NOMO-1 (cell line): ENCODE measurements around the gene KRT26.
"Not testable (repeated sequence)": the region's sequence is repeated elsewhere in the genome, so short reads cannot be mapped to it uniquely, and the experiment has no call there.

Source experiments
- DNase-seq, 2 experiments: peaks; one replicate each; lab custom pipeline; 2025; ENCODE audit not compliant: unreplicated experiment in 2 of 2; lab: John Stamatoyannopoulos, UW

Gene KRT26, protein sequence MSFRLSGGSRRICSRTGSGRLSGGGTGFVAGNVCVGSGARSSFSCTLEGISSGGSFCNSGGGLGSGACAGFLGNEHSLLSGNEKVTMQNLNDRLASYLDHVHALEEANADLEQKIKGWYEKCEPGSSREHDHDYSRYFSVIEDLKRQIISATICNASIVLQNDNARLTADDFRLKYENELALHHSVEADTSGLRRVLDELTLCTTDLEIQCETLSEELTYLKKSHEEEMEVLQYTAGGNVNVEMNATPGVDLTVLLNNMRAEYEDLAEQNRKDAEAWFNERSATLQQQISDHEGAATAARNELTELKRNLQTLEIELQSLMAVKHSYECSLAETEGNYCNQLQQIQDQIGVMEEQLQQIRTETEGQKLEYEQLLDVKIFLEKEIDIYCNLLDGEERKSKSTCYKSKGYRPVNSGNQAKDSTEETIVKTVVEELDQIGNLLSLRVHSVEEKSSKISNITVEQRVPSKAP

DNA sequence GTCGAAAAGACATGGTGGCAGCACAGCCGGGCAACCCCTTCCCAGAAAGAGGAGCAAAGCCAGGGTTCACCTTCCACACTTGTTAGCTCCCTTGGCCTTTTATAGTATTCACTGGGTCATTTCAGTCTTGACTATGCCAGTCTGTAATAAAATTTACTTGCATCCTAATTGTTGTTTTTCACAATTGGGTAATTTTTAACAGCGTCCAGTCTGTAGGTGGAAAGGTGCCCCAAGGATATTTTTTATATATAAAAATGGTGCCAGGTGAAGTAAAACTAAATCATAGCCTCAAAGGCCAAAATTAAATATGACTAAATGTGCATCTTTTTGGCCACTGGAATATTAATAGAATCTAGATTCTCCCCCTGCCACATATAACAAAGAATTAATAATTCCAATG is at the start of gene KRT26:
Gene KRT26, minus strand, starts transcription at position 101 of the 400 bp plus-strand sequence. Its CDS starts 88 bp downstream, at position 13.
- DNase-seq, result no peak

DNA sequence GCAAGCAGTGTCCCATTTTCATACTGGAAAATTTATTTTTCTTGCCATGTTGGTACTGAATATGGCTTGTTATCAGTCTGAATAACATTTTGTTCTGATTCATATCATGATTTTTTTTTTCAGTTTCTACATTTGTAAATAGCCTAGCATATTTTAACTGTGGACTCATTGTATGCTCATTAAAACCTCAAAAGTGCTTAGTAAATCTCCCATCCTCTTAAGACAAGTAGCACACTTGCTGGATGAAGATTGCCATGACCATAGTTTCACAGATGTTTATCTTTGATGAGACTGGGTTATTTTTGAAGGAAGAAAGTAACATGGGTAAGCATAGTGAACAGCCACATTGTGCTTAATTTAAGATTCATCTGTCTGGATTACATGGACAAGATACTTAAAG is 49.5 kb upstream of the KRT26 start:
- no peak for DNase-seq

GRCh38 chr17:40820228-40820838 is 48.3 kb upstream of the KRT26 start:
- DNase-seq, result peak in 1 of 2 experiments; percentile 33

DNA sequence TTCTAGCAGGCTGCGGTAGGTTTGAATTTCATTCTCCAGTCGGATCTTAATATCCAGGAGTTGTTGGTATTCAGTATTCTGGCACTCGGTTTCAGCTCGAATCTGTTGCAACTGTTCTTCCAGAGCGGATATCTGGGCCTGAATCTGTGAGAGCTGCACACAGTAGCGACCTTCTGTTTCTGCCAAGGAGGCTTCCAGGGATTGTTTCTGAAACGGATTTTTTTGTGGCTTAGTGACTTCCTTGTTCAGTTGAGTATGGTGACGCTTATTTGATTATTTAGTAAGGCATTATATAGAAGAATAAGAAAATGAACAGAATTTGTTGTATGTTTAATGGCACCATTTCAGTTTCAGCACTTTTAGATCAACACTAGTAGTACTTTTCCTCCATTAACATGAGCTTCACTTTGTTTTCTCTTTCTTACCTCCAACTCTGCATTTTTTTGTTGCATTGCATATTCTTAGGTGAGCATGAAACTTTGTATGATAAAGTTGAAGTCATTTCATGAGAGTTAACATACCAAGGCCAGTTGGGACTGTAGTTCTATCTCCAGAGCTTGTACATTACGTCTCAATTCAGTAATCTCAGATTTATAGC is 47.6 kb upstream of the KRT26 start:
- DNase-seq, result no peak

- peak; percentile 74 to 86 for DNase-seq
Observed at GRCh38 chr17:40818733-40819527, 46.9 kb upstream of the KRT26 start.

GRCh38 chr17:40818343-40818732 is 46.3 kb upstream of the KRT26 start:
- DNase-seq, result no peak

GRCh38 chr17:40817103-40817682 is 45.2 kb upstream of the KRT26 start:
- no peak for DNase-seq

- DNase-seq, result no peak
Observed at GRCh38 chr17:40816569-40816968, 44.6 kb upstream of the KRT26 start.

GRCh38 chr17:40815381-40815780 is 43.4 kb upstream of the KRT26 start:
- no peak for DNase-seq

DNA sequence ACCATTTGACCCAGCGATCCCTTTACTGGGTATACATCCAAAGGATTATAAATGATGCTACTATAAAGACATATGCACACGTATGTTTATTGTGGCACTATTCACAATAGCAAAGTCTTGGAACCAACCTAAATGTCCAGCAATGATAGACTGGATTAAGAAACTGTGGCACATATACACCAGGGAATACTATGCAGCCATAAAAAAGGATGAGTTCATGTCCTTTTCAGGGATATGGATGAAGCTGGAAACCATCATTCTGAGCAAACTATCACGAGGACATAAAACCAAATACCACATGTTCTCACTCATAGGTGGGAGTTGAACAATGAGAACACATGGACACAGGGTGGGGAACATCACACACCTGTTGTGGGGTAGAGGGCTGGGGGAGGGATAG is 42.7 kb upstream of the KRT26 start:
- DNase-seq, result not testable (repeated sequence)

GRCh38 chr17:40813804-40814203 is 41.8 kb upstream of the KRT26 start:
- no peak for DNase-seq

DNA sequence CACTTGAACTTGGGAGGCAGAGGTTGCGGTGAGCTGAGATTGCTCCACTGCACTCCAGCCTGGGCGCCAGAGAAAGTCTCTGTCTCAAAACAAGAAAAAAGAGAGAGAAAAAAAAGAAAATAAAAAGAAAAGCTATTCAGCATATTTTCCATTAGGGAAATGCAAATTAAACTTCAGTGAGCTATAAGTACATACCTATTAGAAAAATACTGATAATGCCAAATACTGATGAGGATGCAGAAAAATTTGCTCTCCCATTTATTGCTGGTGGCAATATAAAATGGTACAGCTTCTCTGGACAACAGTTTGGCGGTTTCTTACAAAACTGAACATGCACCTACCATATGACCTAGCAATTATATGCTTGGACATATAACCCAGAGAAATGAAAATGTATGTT is 40.6 kb upstream of the KRT26 start:
- no peak for DNase-seq

DNA sequence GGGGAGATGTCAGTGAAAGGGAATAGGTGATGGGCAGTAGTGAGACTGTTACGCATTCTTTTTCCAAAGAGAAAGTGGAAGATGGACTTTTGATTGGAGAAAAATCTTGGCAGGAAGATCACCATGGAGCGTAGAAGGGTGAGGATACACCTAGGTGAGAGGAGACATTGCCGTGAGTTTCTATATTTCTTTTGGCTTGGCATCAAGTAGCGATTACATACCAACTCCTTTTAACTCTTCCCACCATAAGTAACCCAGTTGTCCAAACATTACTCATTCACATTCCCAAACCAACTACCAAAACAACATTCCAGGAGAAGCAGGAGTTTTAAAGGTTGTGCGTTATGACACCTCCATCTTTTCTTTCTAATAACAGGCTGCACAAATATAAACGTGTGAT is 38.5 kb upstream of the KRT26 start:
- no peak for DNase-seq

DNA sequence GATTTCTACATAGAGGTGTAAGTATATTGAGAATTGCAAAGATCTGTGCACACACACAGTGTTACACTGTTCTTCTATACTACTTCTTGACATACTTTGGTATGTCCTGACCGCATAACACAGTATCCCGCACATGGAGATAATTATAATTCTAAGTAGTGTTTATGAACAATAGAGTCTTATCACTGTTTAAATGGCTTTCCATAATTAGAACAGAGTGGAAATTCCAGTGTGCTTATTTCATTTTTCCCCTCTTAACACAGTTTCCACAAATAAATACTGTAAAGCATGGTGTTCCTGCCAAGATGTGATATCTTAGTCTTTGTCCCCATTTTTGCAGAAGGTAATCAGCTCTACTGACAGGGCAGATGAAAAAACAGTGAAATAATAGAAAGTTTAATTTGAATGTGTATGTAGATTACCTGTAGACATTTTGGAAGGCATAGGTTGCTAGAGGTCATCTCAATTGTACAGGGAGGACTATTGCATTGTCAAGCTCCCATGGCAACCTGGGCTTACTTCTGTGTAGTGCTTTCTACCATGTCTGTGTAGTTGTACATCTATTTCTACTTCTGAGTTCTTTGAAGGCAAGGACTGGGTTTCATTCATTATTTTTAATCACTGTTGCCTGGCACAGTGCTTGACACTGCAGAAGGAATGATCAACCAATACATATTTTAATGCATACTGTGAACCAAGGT is 37.9 kb upstream of the KRT26 start:
- no peak for DNase-seq

- no peak for DNase-seq
Observed at GRCh38 chr17:40806131-40806530, 34.1 kb upstream of the KRT26 start.

- peak; percentile 54 to 74 for DNase-seq
Observed at GRCh38 chr17:40803617-40804082, 31.6 kb upstream of the KRT26 start.

GRCh38 chr17:40801157-40801556 is 29.2 kb upstream of the KRT26 start:
- DNase-seq, result no peak

GRCh38 chr17:40800381-40800780 is 28.4 kb upstream of the KRT26 start:
- no peak for DNase-seq

DNA sequence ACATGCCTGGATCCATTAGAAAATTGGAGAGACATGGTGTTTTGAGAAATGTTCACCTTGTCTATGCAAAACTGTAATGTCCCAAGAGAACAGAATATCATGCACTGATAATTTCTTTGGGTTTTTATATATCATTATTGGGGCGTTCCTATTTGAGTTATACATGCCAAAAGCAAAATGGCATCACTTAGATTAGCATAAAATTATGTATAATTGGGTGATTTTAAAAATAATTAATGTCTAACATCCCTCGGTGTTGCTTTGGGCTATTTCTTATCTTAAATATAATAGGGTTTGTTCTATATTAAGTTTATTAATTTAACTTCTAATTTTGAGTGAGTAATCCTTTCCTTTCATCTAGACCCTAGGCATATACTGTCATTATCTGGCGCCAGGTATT is 27.9 kb upstream of the KRT26 start, which contains the start of gene KRT28:
Gene KRT28, minus strand, starts transcription at position 101 of the 400 bp plus-strand sequence. Its CDS starts 66 bp downstream, at position 35.
- DNase-seq, result no peak

- DNase-seq, result no peak
Observed at GRCh38 chr17:40796846-40797245, 24.8 kb upstream of the KRT26 start.
